ENCODE data around the gene ATP2C1.

DNA sequence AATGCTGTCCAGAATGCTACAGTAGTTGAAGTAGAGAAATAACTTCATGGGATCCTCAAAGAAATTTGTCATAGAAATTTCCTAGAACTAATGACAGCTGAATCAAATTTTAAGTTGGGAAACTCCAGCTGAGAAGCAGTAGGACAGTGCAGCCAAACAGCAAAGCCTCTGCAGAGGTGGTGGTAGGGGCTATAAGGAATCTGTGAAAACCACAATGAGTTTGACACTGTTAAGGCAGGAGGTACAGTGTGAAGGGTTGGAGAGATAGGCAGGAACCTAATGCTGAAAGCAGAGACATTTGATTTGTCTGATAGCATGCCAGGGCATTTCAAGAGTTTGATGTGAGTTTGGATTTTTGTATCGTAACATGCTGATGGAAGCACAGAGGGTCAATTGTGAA lies 110.7 kb downstream of the ATP2C1 start:
- no peak for TF ChIP-seq POLR2AphosphoS5 (IDR thresholded peaks at IDR 0.05; ENCODE audit: low read depth, low read length)
- TF ChIP-seq, protein P1, sequence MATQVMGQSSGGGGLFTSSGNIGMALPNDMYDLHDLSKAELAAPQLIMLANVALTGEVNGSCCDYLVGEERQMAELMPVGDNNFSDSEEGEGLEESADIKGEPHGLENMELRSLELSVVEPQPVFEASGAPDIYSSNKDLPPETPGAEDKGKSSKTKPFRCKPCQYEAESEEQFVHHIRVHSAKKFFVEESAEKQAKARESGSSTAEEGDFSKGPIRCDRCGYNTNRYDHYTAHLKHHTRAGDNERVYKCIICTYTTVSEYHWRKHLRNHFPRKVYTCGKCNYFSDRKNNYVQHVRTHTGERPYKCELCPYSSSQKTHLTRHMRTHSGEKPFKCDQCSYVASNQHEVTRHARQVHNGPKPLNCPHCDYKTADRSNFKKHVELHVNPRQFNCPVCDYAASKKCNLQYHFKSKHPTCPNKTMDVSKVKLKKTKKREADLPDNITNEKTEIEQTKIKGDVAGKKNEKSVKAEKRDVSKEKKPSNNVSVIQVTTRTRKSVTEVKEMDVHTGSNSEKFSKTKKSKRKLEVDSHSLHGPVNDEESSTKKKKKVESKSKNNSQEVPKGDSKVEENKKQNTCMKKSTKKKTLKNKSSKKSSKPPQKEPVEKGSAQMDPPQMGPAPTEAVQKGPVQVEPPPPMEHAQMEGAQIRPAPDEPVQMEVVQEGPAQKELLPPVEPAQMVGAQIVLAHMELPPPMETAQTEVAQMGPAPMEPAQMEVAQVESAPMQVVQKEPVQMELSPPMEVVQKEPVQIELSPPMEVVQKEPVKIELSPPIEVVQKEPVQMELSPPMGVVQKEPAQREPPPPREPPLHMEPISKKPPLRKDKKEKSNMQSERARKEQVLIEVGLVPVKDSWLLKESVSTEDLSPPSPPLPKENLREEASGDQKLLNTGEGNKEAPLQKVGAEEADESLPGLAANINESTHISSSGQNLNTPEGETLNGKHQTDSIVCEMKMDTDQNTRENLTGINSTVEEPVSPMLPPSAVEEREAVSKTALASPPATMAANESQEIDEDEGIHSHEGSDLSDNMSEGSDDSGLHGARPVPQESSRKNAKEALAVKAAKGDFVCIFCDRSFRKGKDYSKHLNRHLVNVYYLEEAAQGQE (IDR thresholded peaks at IDR 0.05; ENCODE audit: insufficient read depth in 1 of 2, low read depth in 2 of 2, low read length in 2 of 2) = no peak
- TF ChIP-seq SIN3A (IDR thresholded peaks at IDR 0.05; ENCODE audit: borderline replicate concordance, insufficient read depth, low read length) = no peak

All from PFSK-1 (cell line).